H1 (cell line): ENCODE results near the gene HACL1. TPM values are rescaled to one million over a fixed set of nuclear protein-coding genes. Genes with fewer than 3 reads are reported as not detected.

Experiments used
- CTCF ChIA-PET: fragments of 300-600 bp; sonication (Branson Sonifier 250); formaldehyde crosslinking; loops from one replicate; lab custom pipeline; 2021; ENCODE audit not compliant: partially characterized antibody; lab: Charles Lee
- POLR2A ChIA-PET: fragments of 300-600 bp; sonication (Branson Sonifier 250); formaldehyde crosslinking; loops from one replicate; lab custom pipeline; 2021; ENCODE audit warnings: inconsistent platforms; ENCODE audit not compliant: partially characterized antibody; lab: Charles Lee
- DNase-seq, 2 experiments: peaks; one replicate each; pipeline versions ENCODE4 v3.0.0 to v3.0.0-alpha.2; 2010 to 2022; ENCODE audit warnings: low spot score in 2 of 2, low read depth in 1 of 2, mixed read lengths in 1 of 2
- FAIRE-seq: peaks from 2 replicates; lab custom pipeline; 2011; peaks lifted over from hg19 to GRCh38; lab: Jason Lieb, UNC
- H2AFZ ChIP-seq: 2 replicates; pipeline ENCODE4 v1.8.1; 2012; ENCODE audit warnings: low read length, inconsistent platforms
- H2AK5ac ChIP-seq: 2 replicates; pipeline ENCODE4 v1.6.1; 2013; ENCODE audit warnings: low read depth, low read length
- H2BK120ac ChIP-seq: replicated peaks from 2 replicates; pipeline ENCODE3; 2013; ENCODE audit warnings: low read depth, low read length, inconsistent platforms
- H2BK12ac ChIP-seq: 2 replicates; pipeline ENCODE4 v1.6.1; 2013; ENCODE audit warnings: low read depth, low read length
- H2BK15ac ChIP-seq: 2 replicates; pipeline ENCODE4 v1.6.1; 2013; ENCODE audit warnings: low read length
- H2BK20ac ChIP-seq: 2 replicates; pipeline ENCODE4 v1.6.1; 2013; ENCODE audit warnings: low read length
- H2BK5ac ChIP-seq: 2 replicates; pipeline ENCODE4 v1.6.1; 2013; ENCODE audit warnings: low read depth, low read length
- H3K14ac ChIP-seq: 2 replicates; pipeline ENCODE4 v1.6.1; 2013; ENCODE audit warnings: inconsistent platforms; ENCODE audit not compliant: insufficient read length
- H3K18ac ChIP-seq: 2 replicates; pipeline ENCODE4 v1.6.1; 2013; ENCODE audit warnings: low read length; ENCODE audit errors: extremely low read depth
- H3K23ac ChIP-seq: 2 replicates; pipeline ENCODE4 v1.6.1; 2013; ENCODE audit warnings: inconsistent platforms; ENCODE audit not compliant: insufficient read length
- H3K23me2 ChIP-seq: 2 replicates; pipeline ENCODE4 v1.6.1; 2013; ENCODE audit warnings: low read depth, low read length
- H3K27ac ChIP-seq: 2 replicates; pipeline ENCODE4 v1.6.1; 2011; ENCODE audit warnings: low read depth, low read length, inconsistent platforms
- H3K27me3 ChIP-seq, 4 experiments: replicated peaks in 1 of 4; 1 replicate in 1 of 4; 2 replicates in 3 of 4; pipeline versions ENCODE4 v1.6.1 to v1.8.1; 2011 to 2013; ENCODE audit warnings: low read length in 3 of 4, mild to moderate bottlenecking in 3 of 4, inconsistent platforms in 2 of 4, mixed read lengths in 2 of 4, moderate library complexity in 1 of 4; ENCODE audit not compliant: control insufficient read depth in 3 of 4, insufficient read depth in 3 of 4; ENCODE audit errors: extremely low read depth in 1 of 4
- H3K36me3 ChIP-seq, 4 experiments: 2 replicates each; pipeline versions ENCODE4 v1.6.1 to v1.8.1; 2011 to 2013; ENCODE audit warnings: mild to moderate bottlenecking in 4 of 4, low read length in 3 of 4, moderate library complexity in 2 of 4, control low read depth in 1 of 4, inconsistent platforms in 1 of 4; ENCODE audit not compliant: insufficient read depth in 4 of 4, control insufficient read depth in 2 of 4
- H3K4ac ChIP-seq: replicated peaks from 2 replicates; pipeline ENCODE3; 2013; ENCODE audit warnings: low read length, low read depth, mixed read lengths, inconsistent platforms; ENCODE audit not compliant: insufficient read length
- H3K4me1 ChIP-seq, 4 experiments: replicated peaks in 1 of 4; 1 replicate in 1 of 4; 2 replicates in 3 of 4; pipeline versions ENCODE4 v1.6.1 to v1.8.1; 2011 to 2013; ENCODE audit warnings: low read length in 3 of 4, inconsistent platforms in 2 of 4, mixed read lengths in 1 of 4; ENCODE audit not compliant: insufficient read depth in 4 of 4, control insufficient read depth in 3 of 4
- H3K4me2 ChIP-seq, 2 experiments: 2 replicates each; pipeline versions ENCODE4 v1.6.1 to v1.8.1; 2011 to 2013; ENCODE audit warnings: low read depth in 2 of 2, low read length in 2 of 2, control low read depth in 1 of 2, inconsistent platforms in 1 of 2, mild to moderate bottlenecking in 1 of 2; ENCODE audit not compliant: insufficient read depth in 1 of 2
- H3K4me3 ChIP-seq, 4 experiments: fragments of 200-600, 300-600 bp in 1 of 4; sonication (generic), shearing (Covaris generic), sonication (Bioruptor Twin) in 1 of 4; 2 replicates each; pipeline versions ENCODE4 v1.5.1 to v1.8.1; 2011 to 2016; ENCODE audit warnings: low read length in 4 of 4, low read depth in 3 of 4, control low read depth in 2 of 4, inconsistent platforms in 2 of 4, mild to moderate bottlenecking in 2 of 4, mixed read lengths in 1 of 4, moderate library complexity in 1 of 4; ENCODE audit not compliant: insufficient read depth in 2 of 4; ENCODE audit errors: extremely low read depth in 1 of 4
- H3K56ac ChIP-seq: replicated peaks from 2 replicates; pipeline ENCODE3; 2013; ENCODE audit warnings: low read depth, mild to moderate bottlenecking, mixed read lengths, low read length, inconsistent platforms; ENCODE audit not compliant: insufficient read length
- H3K79me1 ChIP-seq: 2 replicates; pipeline ENCODE4 v1.6.1; 2013; ENCODE audit warnings: low read depth, low read length, control low read depth
- H3K79me2 ChIP-seq, 2 experiments: 2 replicates each; pipeline versions ENCODE4 v1.6.1 to v1.8.1; 2012 to 2013; ENCODE audit warnings: low read length in 2 of 2, mild to moderate bottlenecking in 2 of 2, inconsistent platforms in 1 of 2; ENCODE audit not compliant: insufficient read depth in 2 of 2, control insufficient read depth in 1 of 2
- H3K9ac ChIP-seq, 4 experiments: replicated peaks in 1 of 4; 1 replicate in 1 of 4; 2 replicates in 3 of 4; pipeline versions ENCODE4 v1.6.1 to v1.8.1; 2011 to 2013; ENCODE audit warnings: low read depth in 3 of 4, low read length in 3 of 4, control low read depth in 2 of 4, mild to moderate bottlenecking in 2 of 4, moderate library complexity in 2 of 4, inconsistent platforms in 1 of 4; ENCODE audit errors: extremely low read depth in 1 of 4
- H3K9me3 ChIP-seq, 2 experiments: 2 replicates each; pipeline versions ENCODE4 v1.6.1 to v1.8.1; 2012 to 2013; ENCODE audit warnings: mild to moderate bottlenecking in 2 of 2, moderate library complexity in 2 of 2, control low read depth in 1 of 2, inconsistent platforms in 1 of 2, low read depth in 1 of 2, low read length in 1 of 2, mixed read lengths in 1 of 2; ENCODE audit not compliant: insufficient read depth in 2 of 2
- H4K20me1 ChIP-seq, 2 experiments: replicated peaks in 1 of 2; 2 replicates each; pipeline versions ENCODE3 to v1.8.1; 2011 to 2013; ENCODE audit warnings: inconsistent platforms in 2 of 2, low read length in 2 of 2, mild to moderate bottlenecking in 1 of 2; ENCODE audit not compliant: insufficient read depth in 2 of 2, control insufficient read depth in 1 of 2
- H4K5ac ChIP-seq: 2 replicates; pipeline ENCODE4 v1.6.1; 2013; ENCODE audit warnings: low read length, low read depth, mixed read lengths, inconsistent platforms; ENCODE audit not compliant: insufficient read length
- H4K8ac ChIP-seq: 2 replicates; pipeline ENCODE4 v1.8.0; 2013; ENCODE audit warnings: mild to moderate bottlenecking, moderate library complexity, low read length, inconsistent platforms; ENCODE audit not compliant: insufficient read depth; ENCODE audit errors: extremely low read depth
- H4K91ac ChIP-seq: replicated peaks from 2 replicates; pipeline ENCODE3; 2013; ENCODE audit warnings: low read length, mixed read lengths, inconsistent platforms; ENCODE audit not compliant: insufficient read length
- BACH1 ChIP-seq: IDR thresholded peaks from 2 replicates; pipeline ENCODE4 v1.6.1; 2012; ENCODE audit warnings: low read length, improper control_type of control experiment
- BRCA1 ChIP-seq: IDR thresholded peaks from 2 replicates; pipeline ENCODE4 v1.6.1; 2012; ENCODE audit warnings: low read depth, low read length, improper control_type of control experiment
- CBX5 ChIP-seq: fragments of 300-800, 300-1000 bp; sonication (generic); IDR thresholded peaks from 2 replicates; pipeline ENCODE4 v1.7.1; 2016; ENCODE audit warnings: antibody characterized with exemption, low read length, low read depth
- EP300 ChIP-seq, 2 experiments: IDR thresholded peaks; 1 replicate in 1 of 2; 2 replicates in 1 of 2; pipeline ENCODE4 v1.6.1; 2011 to 2012; ENCODE audit warnings: low read depth in 2 of 2, low read length in 2 of 2, mild to moderate bottlenecking in 2 of 2, borderline replicate concordance in 1 of 2, inconsistent platforms in 1 of 2, moderate library complexity in 1 of 2
- FOSL1 ChIP-seq: IDR thresholded peaks from 2 replicates; pipeline ENCODE4 v1.6.1; 2011; ENCODE audit warnings: mild to moderate bottlenecking, low read depth, low read length, moderate library complexity; ENCODE audit not compliant: insufficient read depth
- GABPA ChIP-seq: IDR thresholded peaks from 2 replicates; pipeline ENCODE4 v1.6.1; 2011; ENCODE audit warnings: mild to moderate bottlenecking, low read length, moderate library complexity, borderline replicate concordance; ENCODE audit not compliant: insufficient read depth
- JUND ChIP-seq: IDR thresholded peaks from 2 replicates; pipeline ENCODE4 v1.6.1; 2011; ENCODE audit warnings: mild to moderate bottlenecking, improper control_type of control experiment, low read length
- KDM4A ChIP-seq: IDR thresholded peaks from one replicate; pipeline ENCODE4 v1.7.1; 2012; ENCODE audit warnings: low read depth, mild to moderate bottlenecking, moderate library complexity, low read length, inconsistent platforms; ENCODE audit not compliant: severe bottlenecking
- KDM5A ChIP-seq: fragments of 200-600 bp; IDR thresholded peaks from 2 replicates; pipeline ENCODE4 v1.7.1; 2012; ENCODE audit warnings: mild to moderate bottlenecking, low read length, inconsistent platforms, mixed read lengths
- POU5F1 ChIP-seq: IDR thresholded peaks from 2 replicates; pipeline ENCODE4 v1.6.1; 2011; ENCODE audit warnings: low read depth, mild to moderate bottlenecking, low read length, moderate library complexity
- RAD21 ChIP-seq, 2 experiments: IDR thresholded peaks in 1 of 2; conservative IDR thresholded peaks in 1 of 2; 2 replicates each; pipeline ENCODE4 v1.6.1; 2011; ENCODE audit warnings: low read depth in 2 of 2, low read length in 2 of 2, improper control_type of control experiment in 1 of 2, inconsistent platforms in 1 of 2, mild to moderate bottlenecking in 1 of 2, moderate library complexity in 1 of 2
- SAP30 ChIP-seq: fragments of 300-600 bp; sonication (generic); IDR thresholded peaks from 2 replicates; pipeline ENCODE4 v1.7.1; 2012; ENCODE audit warnings: low read length, moderate library complexity, mild to moderate bottlenecking, inconsistent platforms; ENCODE audit not compliant: insufficient read depth, insufficient replicate concordance
- SIX5 ChIP-seq: IDR thresholded peaks from 2 replicates; pipeline ENCODE4 v1.6.1; 2011; ENCODE audit warnings: mild to moderate bottlenecking, low read depth, low read length
- WGBS, 2 experiments: shearing (Covaris generic) in 1 of 2; methylation state at CpG; one replicate each; pipeline versions ENCODE4 v1.1.6 to v1.1.7; 2013 to 2015; ENCODE audit warnings: low lambda C conversion rate in 2 of 2, mixed read lengths in 2 of 2, inconsistent platforms in 1 of 2, low coverage in 1 of 2, missing lambda C conversion rate in 1 of 2; ENCODE audit not compliant: insufficient replicate concordance in 2 of 2, insufficient coverage in 1 of 2, insufficient read length in 1 of 2; ENCODE audit errors: extremely low coverage in 1 of 2, missing lambda C conversion rate in 1 of 2; 5-methylcytosine and 5-hydroxymethylcytosine counted together
- polyA plus RNA-seq, 7 experiments: library from polyadenylated mRNA; depleted of rRNA in 3 of 7; stranded (reverse) in 5 of 7; unstranded in 2 of 7; fragments of >200 nt in 5 of 7; fragments of 200-250 nt in 2 of 7; gene quantifications; 1 replicate in 5 of 7; 2 replicates in 1 of 7; 4 replicates in 1 of 7; pipeline versions ENCODE4 v1.2.1 to v1.2.3, GENCODE V29; 2011 to 2013; ENCODE audit warnings: missing spikeins in 2 of 7, mixed read lengths in 2 of 7
- total RNA-seq: library from RNA; stranded (reverse); fragmentation: NEBNext Ultra II Directional; extraction: Animal tissue kit (Norgen Biotek cat#: 25700); gene quantifications from 2 replicates; pipeline ENCODE4 v1.2.1, GENCODE V29; 2021
- TF ChIP-seq, protein P1 (sequence below): IDR thresholded peaks from 2 replicates; pipeline ENCODE4 v1.6.1; 2012; ENCODE audit warnings: inconsistent platforms

The HACL1 gene
- total and polyA plus RNA-seq, 2 of the 8 experiments (the other 6 are each of a cell fraction or from before 2014, with no cell fraction given), result 38.2 to 46.0 TPM

- H2BK5ac ChIP-seq, result no peak overlapping the region
- H3K23me2 ChIP-seq, result 0 out of 2 replicates have a peak, but pooled peaks cover 2% of the 10 kb centered on the region
- no peak overlapping the region for H3K4ac ChIP-seq
- H3K4me3 ChIP-seq, result no peak overlapping the region
- H3K36me3 ChIP-seq, result peaks cover 0 to 30% (median 13%) of the 10 kb centered on the region in 4 experiments; a peak in 5 of 8 replicates
- no peaks in the 10 kb centered on the region for H3K79me2 ChIP-seq
- H3K4me2 ChIP-seq, result no peak overlapping the region
- H3K27ac ChIP-seq, result no peak overlapping the region
- POLR2A ChIA-PET, result interaction anchor here (1.7 kb wide), 1 partner anchor 10 kb away, joined by 4 read pairs; no protein-coding TSS in a partner anchor
- 89% methylated on average over 2 of the region's 2 CpGs; no CpG with 5 or more reads in 1 of the 2 experiments for WGBS, 2 experiments
- no peak overlapping the region for H4K5ac ChIP-seq
- H3K9ac ChIP-seq, result no peak overlapping the region
- CTCF ChIA-PET, result no interaction called here
- no peaks in the 10 kb centered on the region; the same call in 1 of the 2 replicates for H3K79me1 ChIP-seq
- DNase-seq (no peak), FAIRE-seq (no peak)
- H3K27me3 ChIP-seq, result no peaks in the 10 kb centered on the region
- no peak overlapping the region for H3K18ac ChIP-seq
- no peak overlapping the region for H2BK15ac ChIP-seq
- H2AFZ ChIP-seq, result no peak overlapping the region
- no peaks in the 10 kb centered on the region for H3K4me1 ChIP-seq
- no peak overlapping the region for H4K91ac ChIP-seq
- H3K14ac ChIP-seq, result no peak overlapping the region
- no peak overlapping the region for H2BK12ac ChIP-seq
- no peak overlapping the region for H2BK20ac ChIP-seq
- no peak overlapping the region for H4K8ac ChIP-seq
- no peak overlapping the region for H3K23ac ChIP-seq
- no peak overlapping the region for H2AK5ac ChIP-seq
- peaks cover 0 to 3% of the 10 kb centered on the region in 2 experiments for H4K20me1 ChIP-seq
- no peak overlapping the region for H2BK120ac ChIP-seq
- no peaks in the 10 kb centered on the region for H3K9me3 ChIP-seq
- no peak overlapping the region for H3K56ac ChIP-seq
- TF ChIP-seq, protein P1, sequence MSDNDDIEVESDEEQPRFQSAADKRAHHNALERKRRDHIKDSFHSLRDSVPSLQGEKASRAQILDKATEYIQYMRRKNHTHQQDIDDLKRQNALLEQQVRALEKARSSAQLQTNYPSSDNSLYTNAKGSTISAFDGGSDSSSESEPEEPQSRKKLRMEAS, result no peak
- TF ChIP-seq JUND (no peak), FOSL1 (no peak), SAP30 (no peak), GABPA (no peak), SIX5 (no peak), KDM4A (no peak), EP300 (IDR thresholded peaks at IDR 0.05; ENCODE audit: borderline replicate concordance in 1 of 2, low read depth in 2 of 2, low read length in 2 of 2) (no peak), BRCA1 (no peak), BACH1 (no peak), KDM5A (no peak), POU5F1 (no peak), RAD21 (IDR thresholded peaks at IDR 0.05 in 1 of 2, conservative IDR thresholded peaks at IDR 0.05 in 1 of 2; ENCODE audit: low read depth in 2 of 2, low read length in 2 of 2) (no peak), CBX5 (no peak)
Observed at GRCh38 chr3:15579051-15579450, 22.3 kb downstream of the HACL1 start.
